K562 (cell line): ENCODE data around the gene LGI4. TPM values are rescaled to one million over a fixed set of nuclear protein-coding genes. Genes with fewer than 3 reads are reported as not detected.

Source experiments
- ATAC-seq: fragments of 200-7000 bp; cut with Tn5 transposase; 3 replicates; pipeline ENCODE4 v1.9.1; 2020; ENCODE audit warnings: moderate library complexity
- BruUV-seq: library from RNA; stranded (reverse); fragments of 400-500 nt; replicated peaks from 2 replicates; lab custom pipeline; 2021; lab: Mats Ljungman, UMichigan
- CTCF ChIA-PET: fragments of 300-600 bp; formaldehyde crosslinking; extraction: SDS; loops from one replicate; lab custom pipeline; 2021; ENCODE audit warnings: low intra/inter-chr PET ratio; lab: Yijun Ruan, JAX
- POLR2A ChIA-PET: fragments of 300-600, 350-650 bp; sonication (Branson Sonifier 250); formaldehyde crosslinking; extraction: SDS; loops from one replicate; lab custom pipeline; 2021; ENCODE audit warnings: antibody characterized with exemption, inconsistent platforms; lab: Yijun Ruan, JAX
- DNase-seq, 4 experiments: peaks; one replicate each; pipeline versions ENCODE4 v3.0.0 to v3.0.0-alpha.2; 2011 to 2018; ENCODE audit warnings: low spot score in 3 of 4, mixed read lengths in 3 of 4; ENCODE audit errors: extremely low read depth in 1 of 4
- FAIRE-seq: peaks from 2 replicates; lab custom pipeline; 2011; peaks lifted over from hg19 to GRCh38; lab: Jason Lieb, UNC
- H2AFZ ChIP-seq: 2 replicates; pipeline ENCODE4 v1.6.0; 2011; ENCODE audit warnings: low read depth, low read length, control low read depth, inconsistent platforms
- H3K27ac ChIP-seq: fragments of 200-600 bp; 3 replicates; pipeline ENCODE4 v1.8.0; 2011; ENCODE audit warnings: low read depth, mild to moderate bottlenecking, control low read depth, inconsistent platforms, low read length, moderate library complexity, mixed read lengths; ENCODE audit errors: extremely low read depth
- H3K27me3 ChIP-seq, 2 experiments: fragments of 300-600 bp in 1 of 2; 2 replicates in 1 of 2; 3 replicates in 1 of 2; pipeline versions ENCODE4 v1.6.0 to v1.8.0; 2011; ENCODE audit warnings: inconsistent platforms in 2 of 2, low read length in 2 of 2, mild to moderate bottlenecking in 1 of 2, mixed read lengths in 1 of 2, moderate library complexity in 1 of 2; ENCODE audit not compliant: control insufficient read depth in 2 of 2, insufficient read depth in 2 of 2
- H3K36me3 ChIP-seq: fragments of 300-600 bp; 3 replicates; pipeline ENCODE4 v1.8.0; 2011; ENCODE audit warnings: mild to moderate bottlenecking, low read length, inconsistent platforms; ENCODE audit not compliant: control insufficient read depth, insufficient read depth
- H3K4me1 ChIP-seq, 2 experiments: fragments of 200-600 bp in 1 of 2; replicated peaks in 1 of 2; 2 replicates in 1 of 2; 3 replicates in 1 of 2; pipeline versions ENCODE4 v1.5.1 to v1.8.0; 2011; ENCODE audit warnings: inconsistent platforms in 2 of 2, low read length in 2 of 2, mild to moderate bottlenecking in 1 of 2, mixed read lengths in 1 of 2, moderate library complexity in 1 of 2; ENCODE audit not compliant: control insufficient read depth in 2 of 2, insufficient read depth in 2 of 2
- H3K4me2 ChIP-seq: 2 replicates; pipeline ENCODE4 v1.6.1; 2011; ENCODE audit warnings: low read length, control low read depth, inconsistent platforms, mixed read lengths; ENCODE audit not compliant: insufficient read depth
- H3K4me3 ChIP-seq: fragments of 200-600 bp; sonication (generic), shearing (Covaris generic); 2 replicates; pipeline ENCODE4 v1.5.1; 2016; ENCODE audit warnings: control low read depth, inconsistent platforms
- H3K79me2 ChIP-seq: fragments of 200-600 bp; 3 replicates; pipeline ENCODE4 v1.8.0; 2011; ENCODE audit warnings: low read length, inconsistent platforms; ENCODE audit not compliant: control insufficient read depth, insufficient read depth
- H3K9ac ChIP-seq, 2 experiments: 2 replicates each; pipeline versions ENCODE4 v1.6.0 to v1.6.1; 2011; ENCODE audit warnings: low read depth in 2 of 2, low read length in 2 of 2, control low read depth in 1 of 2, inconsistent platforms in 1 of 2, mild to moderate bottlenecking in 1 of 2, mixed read lengths in 1 of 2; ENCODE audit not compliant: insufficient read depth in 1 of 2
- H3K9me1 ChIP-seq: one replicate; pipeline ENCODE4 v1.6.0; 2011; ENCODE audit warnings: inconsistent platforms, mild to moderate bottlenecking, low read length, moderate library complexity; ENCODE audit not compliant: control insufficient read depth, insufficient read depth
- H3K9me3 ChIP-seq: replicated peaks from 2 replicates; pipeline ENCODE4 v1.5.1; 2011; ENCODE audit warnings: low read depth, low read length, inconsistent platforms; ENCODE audit not compliant: control insufficient read depth, insufficient read depth
- H4K20me1 ChIP-seq: replicated peaks from 2 replicates; pipeline ENCODE4 v1.6.1; 2011; ENCODE audit warnings: low read length, inconsistent platforms, mixed read lengths; ENCODE audit not compliant: control insufficient read depth, insufficient read depth
- BACH1 ChIP-seq: fragments of 200-800 bp; sonication (Bioruptor generic); IDR thresholded peaks from 2 replicates; pipeline ENCODE4 v1.6.1; 2016; ENCODE audit warnings: missing genetic modification characterization, missing compliant biosample characterization
- DACH1 ChIP-seq: fragments of 450-650 bp; IDR thresholded peaks from 2 replicates; pipeline ENCODE4 v1.6.1; 2018; ENCODE audit not compliant: partially characterized antibody
- LARP7 ChIP-seq: fragments of 450-650 bp; IDR thresholded peaks from 2 replicates; pipeline ENCODE4 v1.6.1; 2016
- MAFK ChIP-seq: IDR thresholded peaks from 2 replicates; pipeline ENCODE4 v1.6.1; 2011; ENCODE audit warnings: low read length, improper control_type of control experiment
- MCM5 ChIP-seq: fragments of 450-650 bp; IDR thresholded peaks from 2 replicates; pipeline ENCODE4 v1.6.1; 2016; ENCODE audit warnings: low read depth
- MECOM ChIP-seq: fragments of 250-450 bp; sonication (Bioruptor Pico); IDR thresholded peaks from 2 replicates; pipeline ENCODE4 v1.8.0; 2022; ENCODE audit warnings: inconsistent platforms
- MEIS2 ChIP-seq: fragments of 450-650 bp; IDR thresholded peaks from 2 replicates; pipeline ENCODE4 v1.6.1; 2014; ENCODE audit warnings: mild to moderate bottlenecking; ENCODE audit not compliant: partially characterized antibody
- NFE2L1 ChIP-seq: fragments of 450-650 bp; IDR thresholded peaks from 2 replicates; pipeline ENCODE4 v1.6.1; 2016; ENCODE audit warnings: missing genetic modification characterization, low read depth, mild to moderate bottlenecking, missing compliant biosample characterization, moderate library complexity, borderline replicate concordance
- PURB ChIP-seq: sonication (generic); formaldehyde crosslinking; IDR thresholded peaks from 2 replicates; pipeline ENCODE4 v1.9.0; 2021; ENCODE audit warnings: low read depth, mild to moderate bottlenecking, missing genetic modification reagents
- SOX6 ChIP-seq: fragments of 450-650 bp; IDR thresholded peaks from 2 replicates; pipeline ENCODE4 v1.6.1; 2014; ENCODE audit warnings: mild to moderate bottlenecking
- SRSF9 ChIP-seq: fragments of 200-400 bp; formaldehyde crosslinking; IDR thresholded peaks from 2 replicates; pipeline ENCODE4 v1.6.1; 2017; ENCODE audit warnings: low read depth, low read length, borderline replicate concordance
- TCFL5 ChIP-seq: fragments of 250-450 bp; sonication (Bioruptor Pico); conservative IDR thresholded peaks from 2 replicates; pipeline ENCODE4 v1.6.1; 2021; ENCODE audit warnings: mild to moderate bottlenecking, moderate library complexity, matching md5 sums
- ZNF232 ChIP-seq: sonication (generic); formaldehyde crosslinking; IDR thresholded peaks from 2 replicates; pipeline ENCODE4 v1.8.0; 2022; ENCODE audit warnings: mild to moderate bottlenecking, missing genetic modification reagents
- ZZZ3 ChIP-seq: fragments of 450-650 bp; IDR thresholded peaks from 2 replicates; pipeline ENCODE4 v1.6.1; 2016; ENCODE audit warnings: antibody characterized with exemption, mild to moderate bottlenecking, moderate library complexity
- WGBS: fragments of 100-300 bp; shearing (Covaris generic); methylation state at CpG from one replicate; pipeline ENCODE4 v1.1.6; 2016; ENCODE audit warnings: low coverage, mixed read lengths; ENCODE audit not compliant: insufficient coverage; ENCODE audit errors: missing lambda C conversion rate; 5-methylcytosine and 5-hydroxymethylcytosine counted together
- in situ Hi-C: fragments of 300-500 bp; cut with MboI; formaldehyde crosslinking; loops from 4 replicates; pipeline ENCODE4 v1.15.0; 2018; ENCODE audit warnings: inconsistent platforms, mixed read lengths
- intact Hi-C: fragments of 100-400 bp; cut with micrococcal nuclease; formaldehyde crosslinking; loops from 2 replicates; pipeline ENCODE4 v1.14.2; 2022
- polyA plus RNA-seq, 8 experiments: library from polyadenylated mRNA; depleted of rRNA in 4 of 8; stranded (reverse) in 5 of 8; unstranded in 3 of 8; fragments of >200 nt; fragmentation: Nextera tagmentation in 2 of 8; fragmentation: Illumina TruSeq in 1 of 8; extraction: Ambion mirVana in 2 of 8; extraction: Trizol in 1 of 8; gene quantifications; 2 replicates each; pipeline versions ENCODE4 v1.2.1 to v1.2.3, GENCODE V29; 2011 to 2014; ENCODE audit warnings: inconsistent platforms in 1 of 8, missing spikeins in 1 of 8
- total RNA-seq, 7 experiments: library from RNA; depleted of rRNA in 6 of 7; stranded (reverse); fragments of >200 nt in 6 of 7; fragmentation: Illumina TruSeq in 2 of 7; extraction: Trizol in 2 of 7; gene quantifications; 2 replicates each; pipeline versions ENCODE4 v1.2.1 to v1.2.3, GENCODE V29; 2011 to 2021; ENCODE audit warnings: low replicate concordance in 1 of 7
- TF ChIP-seq, protein P1 (sequence below): fragments of 450-650 bp; IDR thresholded peaks from 2 replicates; pipeline ENCODE4 v1.6.1; 2016; ENCODE audit warnings: antibody characterized with exemption

Gene LGI4
- total and polyA plus RNA-seq, 9 of the 15 experiments (the other 6 are each of a cell fraction or from before 2014, with no cell fraction given), result 0.14 to 0.30 (median 0.24) TPM; not detected in 4

DNA sequence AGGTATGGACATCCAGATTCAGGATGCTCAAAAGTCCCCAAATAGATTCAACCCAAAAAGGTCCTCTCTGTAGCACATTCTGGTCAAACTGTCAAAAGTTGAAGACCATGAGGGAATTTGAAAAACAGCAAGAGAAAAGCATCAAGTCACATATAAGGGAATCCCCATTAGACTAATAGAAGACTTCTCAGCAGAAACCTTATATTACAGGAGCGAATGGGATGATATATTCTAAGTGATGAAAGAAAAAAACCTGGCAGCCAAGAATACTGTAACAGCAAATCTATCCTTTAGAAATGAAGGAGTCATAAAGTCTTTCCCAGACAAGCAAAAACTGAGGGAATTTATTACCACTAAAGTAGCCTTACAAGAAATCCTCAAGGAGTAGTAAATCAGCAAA lies 49.4 kb upstream of the LGI4 start (continued):
- TF ChIP-seq ZZZ3, result no peak
- no peak for TF ChIP-seq TCFL5 (CRISPR knock-in tag)
- no peak for TF ChIP-seq SRSF9

GRCh38 chr19:35181387-35181786 lies 46.5 kb upstream of the LGI4 start:
- 15% methylated on average over 1 of the region's 1 CpG for WGBS
- H3K9me1 ChIP-seq, result no peaks in the 10 kb centered on the region
- H3K79me2 ChIP-seq, result no peaks in the 10 kb centered on the region
- BruUV-seq, result no TSS peak
- H2AFZ ChIP-seq, result peak overlapping the region; percentile 35
- no peak overlapping the region for H3K4me3 ChIP-seq
- peaks cover 3 to 6% of the 10 kb centered on the region in 2 experiments; a peak in 2 of 5 replicates for H3K4me1 ChIP-seq
- no peaks in the 10 kb centered on the region for H3K36me3 ChIP-seq
- intact Hi-C loops (no loop called here), in situ Hi-C loops (no loop called here)
- ATAC-seq, result no peak
- ChIA-PET CTCF (no interaction called here), POLR2A (interaction anchor here (1.4 kb wide), 1 partner anchor 18 kb away, joined by 3 read pairs; no protein-coding TSS in a partner anchor)
- no peak overlapping the region for H3K9ac ChIP-seq
- H3K4me2 ChIP-seq, result no peak overlapping the region
- no peak for DNase-seq
- no peaks in the 10 kb centered on the region for H4K20me1 ChIP-seq
- 0 out of 2 replicates have a peak, but pooled peaks cover 10% of the 10 kb centered on the region for H3K9me3 ChIP-seq
- no peak overlapping the region for H3K27ac ChIP-seq
- H3K27me3 ChIP-seq, result no peaks in the 10 kb centered on the region
- no peak for FAIRE-seq
- TF ChIP-seq SOX6 (no peak), LARP7 (no peak), MCM5 (no peak), DACH1 (no peak), MAFK (peak; percentile 82), MEIS2 (peak; percentile 36), PURB (no peak), MECOM (CRISPR knock-in tag) (no peak), NFE2L1 (tag) (peak; percentile 62), BACH1 (tag) (peak; percentile 29; the same call in 1 of the 2 replicates), ZNF232 (CRISPR knock-in tag) (no peak)
- TF ChIP-seq, protein P1, sequence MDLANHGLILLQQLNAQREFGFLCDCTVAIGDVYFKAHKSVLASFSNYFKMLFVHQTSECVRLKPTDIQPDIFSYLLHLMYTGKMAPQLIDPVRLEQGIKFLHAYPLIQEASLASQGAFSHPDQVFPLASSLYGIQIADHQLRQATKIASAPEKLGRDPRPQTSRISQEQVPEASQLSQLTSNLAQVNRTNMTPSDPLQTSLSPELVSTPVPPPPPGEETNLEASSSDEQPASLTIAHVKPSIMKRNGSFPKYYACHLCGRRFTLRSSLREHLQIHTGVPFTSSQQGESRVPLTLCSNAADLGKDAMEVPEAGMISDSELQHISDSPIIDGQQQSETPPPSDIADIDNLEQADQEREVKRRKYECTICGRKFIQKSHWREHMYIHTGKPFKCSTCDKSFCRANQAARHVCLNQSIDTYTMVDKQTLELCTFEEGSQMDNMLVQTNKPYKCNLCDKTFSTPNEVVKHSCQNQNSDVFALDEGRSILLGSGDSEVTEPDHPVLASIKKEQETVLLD, result no peak
